ENCODE results near the gene DTYMK.
"Not testable (repeated sequence)": the region's sequence is repeated elsewhere in the genome, so short reads cannot be mapped to it uniquely, and the experiment has no call there.

Gene DTYMK

GRCh38 chr2:241686650-241687425 is at the start of gene DTYMK:
Gene DTYMK (minus strand): TSS chr2:241686815. CDS start chr2:241686783, 32 bp downstream.
- peak; percentile 81 for DNase-seq (ENCODE audit: low read depth)

DNA sequence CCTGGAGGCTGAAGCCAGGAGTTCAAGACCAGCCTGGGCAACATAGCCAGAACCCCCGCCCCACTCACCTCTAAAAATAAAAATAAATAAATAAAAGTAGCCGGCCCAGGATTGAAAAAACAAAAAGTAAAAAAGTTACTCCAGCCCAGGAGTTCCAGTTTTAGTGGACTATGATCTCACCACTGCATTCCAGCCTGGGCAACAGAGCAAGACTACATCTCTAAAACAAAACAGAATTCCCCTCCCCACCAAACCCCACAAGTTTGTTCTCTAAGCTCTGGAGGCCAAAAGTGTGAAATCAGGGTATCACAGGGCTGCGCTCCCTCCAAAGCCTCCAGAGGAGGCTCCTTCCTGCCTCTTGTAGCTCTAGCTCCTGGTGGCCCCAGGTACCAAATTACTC is 49.5 kb upstream of the DTYMK start:
- DNase-seq (ENCODE audit: low read depth), result no peak

DNA sequence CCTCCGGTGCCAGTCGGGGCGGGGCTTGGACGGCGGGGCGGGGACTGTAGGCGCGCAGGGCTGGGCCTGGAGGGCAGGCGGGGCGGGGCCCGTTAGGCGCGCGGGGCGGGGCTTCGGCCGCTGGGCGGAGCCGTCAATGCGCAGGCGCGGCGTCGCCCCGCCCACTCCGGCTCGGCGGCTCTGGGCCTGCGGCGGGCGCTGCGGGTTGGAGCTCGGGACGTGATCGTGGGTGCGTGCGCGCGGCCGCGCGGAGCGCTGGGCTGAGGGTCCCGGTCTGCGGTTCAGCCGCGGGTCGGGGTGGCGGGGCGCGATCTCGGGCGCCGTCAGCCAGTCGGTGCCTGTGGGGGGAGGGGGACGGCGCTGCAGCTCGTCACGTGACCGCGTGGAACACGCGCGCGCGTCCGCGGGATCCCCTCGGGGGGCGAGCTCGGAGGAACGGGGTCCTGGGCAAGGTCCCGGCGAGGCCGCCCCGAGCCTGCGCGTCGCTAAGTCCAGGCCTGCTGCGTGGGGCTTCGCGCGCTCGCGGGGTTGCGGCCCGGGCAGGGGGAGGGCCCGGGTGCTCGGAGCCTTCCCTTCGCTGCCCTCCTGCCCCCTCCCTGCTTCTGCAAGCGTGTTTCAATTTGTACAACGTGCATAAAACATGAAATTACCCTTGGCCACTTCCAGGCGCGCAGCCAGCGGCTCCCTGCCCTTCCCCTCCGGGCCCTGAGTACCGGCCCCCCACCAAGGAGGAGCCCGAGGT is 48.0 kb upstream of the DTYMK start, which contains the start of gene D2HGDH:
D2HGDH (plus strand) TSS at position 164 of the 742 bp plus-strand sequence. CDS start 595 bp downstream, outside the sequence.
- peak; percentile 84 for DNase-seq (ENCODE audit: low read depth)

DNA sequence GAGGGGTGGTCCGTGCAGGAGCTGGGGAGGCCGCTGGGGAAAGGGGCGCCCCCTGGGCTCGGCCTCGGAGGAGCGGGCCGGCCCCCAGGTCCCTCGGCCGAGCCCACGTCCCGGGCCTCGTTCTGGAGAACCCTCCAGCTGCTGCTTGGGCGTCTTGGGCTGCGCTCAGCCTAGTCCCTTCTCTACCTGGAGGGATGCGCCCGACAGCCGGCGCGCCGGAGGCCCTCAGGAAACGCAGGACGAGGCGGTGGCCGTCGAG is 47.5 kb upstream of the DTYMK start:
- no peak for DNase-seq (ENCODE audit: low read depth)

GRCh38 chr2:241733391-241734207 is 47.0 kb upstream of the DTYMK start:
- no peak for DNase-seq (ENCODE audit: low read depth)

DNA sequence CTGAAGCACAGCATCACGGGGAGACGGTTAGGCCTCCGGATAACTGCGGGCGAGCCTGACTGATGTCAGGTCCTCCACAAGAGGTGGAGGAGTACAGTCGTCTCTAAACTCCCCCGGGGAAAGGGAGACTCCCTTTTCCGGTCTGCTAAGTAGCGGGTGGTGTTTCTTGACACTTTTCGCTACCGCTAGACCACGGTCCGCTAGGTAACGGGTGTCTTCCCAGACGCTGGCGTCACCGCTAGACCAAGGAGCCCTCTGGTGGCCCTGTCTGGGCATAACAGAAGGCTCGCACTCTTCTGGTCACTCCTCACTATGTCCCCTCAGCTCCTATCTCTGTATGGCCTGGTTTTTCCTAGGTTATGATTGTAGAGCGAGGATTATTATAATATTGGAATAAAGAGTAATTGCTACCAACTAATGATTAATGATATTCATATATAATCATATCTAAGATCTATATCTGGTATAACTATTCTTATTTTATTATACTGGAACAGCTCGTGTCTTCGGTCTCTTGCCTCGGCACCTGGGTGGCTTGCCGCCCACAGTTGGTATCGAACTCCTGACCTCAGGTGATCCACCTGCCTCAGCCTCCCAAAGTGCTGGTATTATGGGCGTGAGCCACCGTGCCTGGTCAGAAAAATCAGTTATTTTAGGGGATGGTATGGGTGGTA is 46.0 kb upstream of the DTYMK start:
- not testable (repeated sequence) for DNase-seq (ENCODE audit: low read depth)

GRCh38 chr2:241730671-241731293 is 44.2 kb upstream of the DTYMK start:
- DNase-seq (ENCODE audit: low read depth), result no peak

DNA sequence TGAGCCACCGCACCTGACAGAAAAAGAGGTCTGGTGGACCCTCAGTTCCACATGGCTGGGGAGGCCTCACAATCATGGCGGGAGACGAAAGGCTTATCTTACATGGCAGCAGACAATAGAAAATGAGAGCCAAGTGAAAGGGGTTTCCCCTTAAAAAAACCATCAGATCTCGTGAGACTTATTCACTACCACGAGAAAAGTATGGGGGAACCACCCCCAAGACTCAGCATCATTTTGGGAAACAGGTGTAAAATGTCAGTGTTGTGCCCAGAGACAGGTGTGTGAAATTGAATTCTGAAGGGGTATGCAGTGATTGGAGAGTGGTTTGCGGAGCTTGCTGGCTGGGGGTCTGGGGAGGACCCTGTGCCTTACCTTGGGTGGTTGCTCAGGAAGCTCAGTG is 43.3 kb upstream of the DTYMK start:
- DNase-seq (ENCODE audit: low read depth), result no peak

GRCh38 chr2:241728627-241729026 is 42.0 kb upstream of the DTYMK start:
- no peak for DNase-seq (ENCODE audit: low read depth)

DNA sequence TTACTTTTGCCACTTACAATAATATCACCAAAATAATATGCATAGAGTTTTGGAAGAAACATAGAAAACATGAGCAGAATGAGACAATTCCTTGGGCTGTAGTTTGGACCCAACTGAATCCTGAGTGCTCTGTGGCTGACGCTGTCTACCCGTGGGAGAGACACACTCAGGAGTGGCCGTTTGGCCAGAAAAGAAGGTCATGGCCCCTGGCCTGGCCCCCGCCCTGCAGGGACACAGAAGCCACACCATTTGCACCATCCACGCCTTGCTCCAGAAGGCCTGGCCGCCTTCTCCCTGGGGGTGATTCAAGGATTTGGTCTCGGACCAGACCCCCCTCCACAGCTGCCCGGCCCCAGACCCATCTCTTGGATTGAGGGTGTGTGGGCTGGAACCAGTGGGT is 41.4 kb upstream of the DTYMK start:
- no peak for DNase-seq (ENCODE audit: low read depth)

- DNase-seq (ENCODE audit: low read depth), result no peak
These were observed 39.8 kb upstream of the DTYMK start for GRCh38 chr2:241726459-241726858.

DNA sequence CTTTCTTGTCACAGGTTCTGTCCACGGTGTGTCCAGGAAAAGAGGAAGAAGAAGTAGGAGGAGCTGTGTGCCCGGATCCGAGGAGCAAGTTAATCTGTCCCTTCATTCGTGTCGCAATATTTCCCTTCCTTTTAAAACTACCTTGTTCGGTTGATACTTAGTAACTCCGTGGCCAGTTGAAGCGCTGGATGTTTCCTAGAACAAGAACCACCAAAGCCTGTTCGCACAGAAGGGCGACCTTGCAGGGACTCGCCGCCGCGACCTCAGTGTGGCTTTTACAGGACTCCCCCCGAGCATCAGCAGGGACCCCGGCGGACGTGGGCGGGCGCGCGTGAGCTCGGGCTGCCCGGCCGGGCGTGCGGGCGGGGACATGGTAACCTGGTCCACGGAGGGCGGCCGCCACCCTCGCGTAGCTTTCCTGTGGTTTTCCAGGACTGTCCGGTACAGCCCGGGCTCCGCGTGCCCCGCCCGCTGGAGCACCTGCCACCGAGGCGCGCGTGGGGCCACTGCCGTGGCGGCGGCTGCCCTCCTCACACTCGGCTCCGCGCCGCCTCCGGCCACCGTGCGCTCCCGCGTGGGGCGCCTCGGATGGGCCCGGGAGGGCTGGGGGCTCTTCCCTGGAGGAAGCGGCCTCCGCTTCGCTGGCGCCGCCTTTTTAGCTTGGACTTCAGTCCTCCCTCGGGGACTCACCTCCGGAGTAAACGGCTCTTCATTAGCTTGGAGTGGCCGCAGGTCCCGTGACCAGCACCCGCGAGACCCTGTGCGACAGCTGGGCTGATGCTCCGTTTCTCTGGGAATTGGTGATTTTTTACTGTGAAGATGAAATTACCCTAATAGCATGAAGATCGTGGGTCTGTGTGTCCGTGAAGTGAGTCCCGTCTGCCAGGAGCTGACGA is 38.6 kb upstream of the DTYMK start:
- no peak for DNase-seq (ENCODE audit: low read depth)

GRCh38 chr2:241724259-241724974 is 37.8 kb upstream of the DTYMK start:
- no peak for DNase-seq (ENCODE audit: low read depth)

- DNase-seq (ENCODE audit: low read depth), result no peak
These were observed 36.4 kb upstream of the DTYMK start for GRCh38 chr2:241722896-241723454.

DNA sequence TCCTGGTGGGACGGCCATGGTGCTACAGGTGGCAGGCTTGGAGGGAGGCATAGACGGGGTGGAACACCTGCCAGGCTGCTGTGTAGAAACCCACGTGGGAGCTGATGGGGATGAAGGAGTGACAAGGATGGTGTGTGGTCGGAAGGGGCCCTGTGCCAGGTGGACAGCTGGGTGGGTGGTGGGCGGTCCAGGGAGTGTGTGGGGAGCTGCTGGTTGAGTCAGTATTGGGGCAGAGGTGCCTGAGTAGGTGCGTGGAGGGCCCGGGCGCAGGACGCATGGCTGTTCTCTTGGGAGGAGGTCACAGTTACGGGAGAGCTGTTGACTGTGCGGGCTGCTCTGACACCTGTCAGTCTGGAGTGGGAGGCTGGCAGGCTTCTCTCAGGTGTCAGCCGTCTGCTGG is 35.2 kb upstream of the DTYMK start:
- no peak for DNase-seq (ENCODE audit: low read depth)

- no peak for DNase-seq (ENCODE audit: low read depth)
These were observed 33.9 kb upstream of the DTYMK start for GRCh38 chr2:241720560-241720959.

DNA sequence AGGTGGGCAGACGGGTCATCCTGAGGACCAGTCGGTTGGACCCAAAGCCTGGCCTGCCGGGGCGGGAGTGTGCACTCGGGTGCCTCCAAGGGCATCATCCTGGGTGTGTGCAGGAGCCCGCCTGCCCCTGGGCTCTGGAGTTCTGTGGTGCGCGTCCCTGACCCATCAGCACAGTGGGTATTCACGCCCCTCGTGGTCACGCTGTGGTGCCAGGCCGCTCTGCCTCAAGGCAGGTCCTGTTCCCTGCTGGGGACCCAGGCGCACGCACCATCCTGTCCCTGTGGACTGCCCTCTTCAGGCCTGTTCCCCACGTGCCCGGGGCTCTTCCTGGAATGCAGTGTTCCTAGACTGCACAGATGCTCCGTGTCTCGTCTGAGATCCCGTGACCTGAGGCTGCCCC is 33.5 kb upstream of the DTYMK start:
- no peak for DNase-seq (ENCODE audit: low read depth)

DNA sequence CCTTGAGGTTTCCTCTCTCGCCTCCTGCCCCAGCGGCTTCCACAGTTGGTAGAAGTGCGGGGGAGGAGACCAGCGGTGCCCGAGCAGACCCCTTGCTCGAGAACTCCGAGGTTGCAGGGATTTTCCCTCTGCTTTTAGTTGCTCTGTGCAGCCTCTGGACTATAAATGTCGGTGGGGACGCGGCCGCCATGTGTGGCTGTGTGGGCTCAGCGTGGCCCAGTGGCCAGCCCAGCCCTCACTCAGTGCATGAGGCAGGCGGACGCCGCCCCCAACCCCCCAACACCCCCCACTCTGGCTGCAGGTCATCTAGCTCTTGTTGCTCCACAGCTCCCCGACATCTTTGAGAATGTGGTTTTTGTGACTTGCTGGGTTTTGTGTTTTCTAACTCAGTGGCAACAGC is 32.5 kb upstream of the DTYMK start:
- DNase-seq (ENCODE audit: low read depth), result no peak

DNA sequence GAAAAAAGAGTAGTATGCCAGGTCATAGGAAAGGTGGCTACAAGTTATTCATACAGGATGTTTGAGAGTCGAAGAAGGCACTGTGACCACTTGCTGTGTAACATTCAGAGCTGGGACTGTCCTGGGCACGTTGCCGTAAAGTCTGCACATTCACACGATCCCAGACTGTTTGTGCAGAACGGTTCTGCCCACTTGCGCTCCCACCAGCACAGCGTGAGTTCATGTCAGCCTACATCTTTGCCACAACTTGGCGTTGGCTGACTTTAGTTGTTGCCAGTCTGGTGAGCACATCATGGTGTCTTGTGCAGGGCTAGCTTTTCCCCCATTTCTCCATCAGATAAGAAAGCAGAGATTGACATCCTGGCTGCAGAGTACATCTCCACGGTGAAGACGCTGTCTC is 22.3 kb upstream of the DTYMK start:
- no peak for DNase-seq (ENCODE audit: low read depth)

DNA sequence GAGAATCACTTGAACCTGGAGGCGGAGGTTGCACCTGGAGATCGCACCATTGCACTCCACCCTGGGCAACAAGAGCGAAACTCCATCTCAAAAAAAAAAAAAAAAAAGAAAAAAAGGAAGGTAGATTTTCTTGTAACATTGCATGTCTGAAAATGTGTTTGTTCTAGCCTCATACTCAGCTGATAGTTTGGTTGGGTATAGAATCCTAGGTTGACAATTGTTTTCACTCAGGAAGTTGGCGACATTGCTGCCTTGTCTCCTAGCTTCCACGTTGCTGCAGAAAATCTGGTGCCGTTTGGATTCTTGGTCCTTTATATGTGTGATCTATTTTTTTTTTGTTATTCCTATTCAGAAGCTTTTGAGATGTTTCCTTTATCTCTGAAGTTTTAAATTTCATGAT is 19.9 kb upstream of the DTYMK start:
- DNase-seq (ENCODE audit: low read depth), result no peak
